ENCODE measurements around the gene CRMP1.

The CRMP1 gene

DNA sequence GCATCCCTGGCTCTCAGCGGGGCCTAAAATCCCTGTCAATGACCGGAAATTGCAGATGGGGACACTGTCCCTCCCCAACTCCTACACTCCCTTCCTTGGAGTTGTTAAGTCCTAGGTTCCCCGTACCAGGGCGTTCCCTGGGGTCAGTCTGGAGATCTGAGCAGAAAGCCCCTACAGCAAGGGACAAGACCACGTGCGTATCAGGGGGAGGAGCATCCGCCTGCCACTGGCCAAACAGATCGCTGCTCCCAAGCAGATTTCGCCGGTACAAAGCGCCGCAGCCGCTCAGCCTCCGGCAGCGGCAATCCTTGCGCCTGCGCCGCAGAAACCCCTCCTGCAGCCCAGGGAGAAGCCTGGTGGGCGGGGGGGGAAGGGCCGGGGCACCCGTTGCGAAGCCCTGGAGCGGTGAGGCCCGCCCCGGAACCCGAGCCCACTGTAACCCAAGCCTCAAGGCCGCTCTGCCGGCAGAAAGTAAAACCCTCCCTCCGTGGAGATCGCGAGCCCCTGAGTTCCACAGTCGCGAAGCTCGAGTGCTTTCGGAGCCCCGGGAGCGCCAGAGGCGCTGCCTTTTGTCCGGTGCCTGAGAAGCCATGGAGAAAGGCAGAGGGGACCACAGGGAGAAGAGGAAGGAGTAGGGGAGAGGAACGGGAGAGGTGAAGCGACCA lies 2.7 kb downstream of the CRMP1 start:
- no peak for DNase-seq (ENCODE audit: extremely low read depth in 1 of 2, low read depth in 1 of 2)

DNA sequence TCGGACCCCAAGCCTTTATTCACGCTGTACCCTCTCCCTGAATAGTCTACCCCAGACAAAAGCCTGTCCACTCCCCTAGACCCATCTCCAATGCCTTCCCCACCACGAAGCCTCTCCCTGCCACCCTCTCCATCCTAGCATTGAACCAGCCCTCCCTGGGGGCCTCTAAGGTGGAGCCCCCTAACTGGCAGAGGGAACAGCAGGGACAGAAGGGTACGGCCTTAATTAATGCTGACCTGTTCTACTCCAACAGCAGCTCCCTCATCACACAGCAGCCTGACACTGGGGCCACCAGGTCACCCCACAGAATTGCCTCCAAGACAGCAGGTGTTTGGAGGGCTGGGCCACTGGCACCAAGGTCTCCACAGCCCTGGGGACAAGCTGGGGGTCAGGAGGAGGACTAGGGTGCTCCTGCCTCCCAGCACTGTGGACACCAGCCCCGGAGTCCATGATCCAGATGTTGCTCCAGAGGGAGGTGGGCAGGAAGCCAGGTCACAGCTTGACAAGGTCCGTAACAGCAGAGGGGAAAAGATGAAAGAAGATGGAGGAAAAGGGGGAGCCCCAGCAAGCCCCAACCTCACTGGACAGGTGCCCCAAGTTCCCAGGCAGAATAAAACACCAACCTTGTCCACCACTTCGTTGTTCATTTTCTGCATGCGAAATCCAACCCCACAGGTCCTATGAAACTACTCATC lies 3.7 kb downstream of the CRMP1 start:
- DNase-seq (ENCODE audit: extremely low read depth in 1 of 2, low read depth in 1 of 2): no peak

DNA sequence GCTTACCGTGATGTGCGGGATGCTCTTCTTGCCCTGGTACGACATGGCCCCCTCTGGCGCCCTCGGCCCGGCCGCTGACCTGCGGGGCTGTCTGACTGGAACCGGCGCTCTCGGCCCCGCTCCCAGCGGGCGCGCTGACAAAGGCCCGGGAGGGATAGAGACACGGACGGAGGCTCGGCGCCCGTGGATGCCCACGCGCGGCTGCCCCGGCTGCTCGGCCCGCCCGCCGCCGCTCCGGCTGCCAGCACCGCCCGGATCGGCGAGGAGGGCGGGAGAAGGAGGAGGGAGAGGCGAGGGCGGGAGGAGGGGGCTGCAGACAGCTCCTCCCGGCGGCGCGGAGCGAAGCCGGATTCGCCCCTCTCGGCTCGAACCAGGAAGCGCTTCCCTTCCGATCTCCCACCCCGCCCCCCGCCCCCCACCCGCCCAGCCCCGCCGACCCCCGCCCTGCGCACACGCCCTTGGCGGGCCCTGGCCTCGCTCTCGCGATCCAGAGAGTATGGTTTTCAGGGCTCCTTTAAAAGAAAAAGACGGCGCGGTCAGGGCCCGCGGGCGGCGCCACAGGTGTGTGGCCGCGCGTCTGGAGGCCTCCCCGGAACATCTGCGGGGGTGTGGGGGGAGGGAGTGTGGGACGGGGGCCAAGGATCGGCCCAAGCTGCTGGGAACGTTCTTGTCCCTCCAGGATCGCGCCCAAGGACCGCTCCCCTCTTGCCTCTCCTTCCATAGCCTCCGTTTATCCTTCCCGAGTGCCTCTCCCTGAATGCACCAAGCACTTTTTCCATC lies 4.5 kb downstream of the CRMP1 start:
- DNase-seq (ENCODE audit: extremely low read depth in 1 of 2, low read depth in 1 of 2): no peak

DNA sequence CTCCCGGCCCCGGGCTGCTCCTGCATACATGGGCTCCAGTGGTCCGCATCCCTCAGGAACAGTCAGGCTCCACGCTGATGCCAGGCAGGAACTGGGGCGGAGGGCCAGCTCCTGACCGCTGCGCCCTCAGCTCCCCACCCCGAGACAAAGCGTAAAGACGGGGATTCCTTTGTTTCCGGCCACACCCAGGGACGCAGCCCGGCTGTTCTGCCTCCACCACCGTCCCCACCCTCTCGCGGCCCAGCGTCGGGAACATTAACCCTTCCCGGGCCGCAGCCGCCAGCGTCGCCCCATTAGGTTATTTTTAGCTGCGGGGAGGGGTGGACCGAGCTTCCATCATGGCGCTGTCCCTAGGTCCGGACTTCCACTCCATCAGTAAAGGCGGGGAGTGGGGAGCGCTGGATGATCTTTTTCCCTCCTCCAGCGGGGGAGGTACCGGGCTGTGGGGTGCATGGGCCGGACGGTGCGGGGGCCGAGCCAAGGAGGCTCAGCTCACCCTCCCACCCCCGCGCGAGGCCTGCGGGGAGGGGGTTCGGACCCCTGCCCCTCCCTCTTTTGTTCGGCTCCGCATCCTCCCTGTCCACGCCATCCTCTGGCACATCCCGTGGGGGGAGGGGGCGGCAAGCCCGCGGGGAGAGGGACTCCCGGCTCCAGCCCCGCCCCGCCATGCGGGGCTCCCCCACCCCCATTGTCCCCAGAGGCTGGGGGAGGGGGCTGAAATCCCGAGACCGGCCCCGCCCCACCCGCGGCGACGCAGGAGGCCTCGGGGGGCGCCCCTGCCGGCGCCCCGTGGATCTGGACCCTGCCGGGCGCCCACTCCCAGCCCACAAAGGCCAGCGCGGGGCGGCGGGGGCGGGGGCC lies 5.3 kb downstream of the CRMP1 start:
- no peak for DNase-seq (ENCODE audit: extremely low read depth in 1 of 2, low read depth in 1 of 2)

DNA sequence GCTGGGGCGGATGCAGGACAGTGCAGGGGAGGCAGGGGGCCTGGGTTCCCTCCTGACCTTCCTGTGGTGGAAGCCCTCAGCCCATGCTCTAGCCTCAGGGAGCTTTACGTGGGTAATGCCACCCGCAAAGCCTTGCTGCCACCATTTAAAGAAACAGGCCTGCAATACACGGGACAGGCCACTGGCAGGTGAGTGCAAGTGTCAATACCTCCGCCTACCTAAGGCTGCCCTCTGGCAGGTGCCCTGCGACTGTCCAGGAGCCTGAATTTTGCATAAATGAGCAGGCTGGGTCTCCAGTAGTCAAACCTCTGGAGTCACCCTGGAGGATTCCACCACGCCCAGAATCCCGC lies 5.9 kb downstream of the CRMP1 start:
- no peak for DNase-seq (ENCODE audit: extremely low read depth in 1 of 2, low read depth in 1 of 2)

DNA sequence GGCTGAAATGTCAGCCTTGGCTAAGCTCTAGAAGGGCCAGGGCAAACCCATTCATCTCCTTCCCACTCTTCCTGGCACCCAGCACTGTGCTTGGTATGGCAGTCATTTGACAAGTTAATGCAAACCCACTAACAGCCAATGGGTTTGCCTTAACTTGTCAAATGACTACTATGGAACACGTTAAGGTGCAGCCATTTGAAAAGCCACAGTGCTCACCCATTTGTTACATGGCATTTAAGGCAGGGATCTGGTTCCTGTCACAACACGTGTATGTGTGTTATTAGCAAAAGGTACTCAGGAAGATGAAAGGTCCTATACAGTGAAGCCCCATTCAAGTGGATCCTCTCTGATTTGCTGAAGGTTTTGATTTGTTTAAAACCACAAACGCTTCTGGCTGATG lies 7.2 kb downstream of the CRMP1 start:
- DNase-seq (ENCODE audit: extremely low read depth in 1 of 2, low read depth in 1 of 2): no peak

DNA sequence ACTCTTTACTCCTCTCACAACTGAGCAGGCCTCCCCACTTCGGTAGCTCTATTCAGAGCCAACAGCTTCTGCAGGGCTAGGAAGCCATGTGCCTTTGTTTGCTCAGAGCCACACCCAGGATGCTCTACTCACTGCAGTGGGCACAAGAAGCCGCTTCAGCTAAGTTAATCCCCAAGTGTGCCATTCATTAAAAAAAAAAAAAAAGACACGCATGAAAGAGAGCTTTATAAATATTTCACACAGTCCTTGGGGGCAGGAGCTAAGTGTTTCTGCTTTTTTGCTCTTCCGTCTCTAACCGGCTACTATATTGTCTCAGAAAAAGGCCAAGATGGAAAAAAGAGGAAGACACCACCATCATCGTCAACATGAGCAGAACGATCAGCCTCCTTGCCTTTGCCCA lies 8.1 kb downstream of the CRMP1 start:
- no peak for DNase-seq (ENCODE audit: extremely low read depth in 1 of 2, low read depth in 1 of 2)

DNA sequence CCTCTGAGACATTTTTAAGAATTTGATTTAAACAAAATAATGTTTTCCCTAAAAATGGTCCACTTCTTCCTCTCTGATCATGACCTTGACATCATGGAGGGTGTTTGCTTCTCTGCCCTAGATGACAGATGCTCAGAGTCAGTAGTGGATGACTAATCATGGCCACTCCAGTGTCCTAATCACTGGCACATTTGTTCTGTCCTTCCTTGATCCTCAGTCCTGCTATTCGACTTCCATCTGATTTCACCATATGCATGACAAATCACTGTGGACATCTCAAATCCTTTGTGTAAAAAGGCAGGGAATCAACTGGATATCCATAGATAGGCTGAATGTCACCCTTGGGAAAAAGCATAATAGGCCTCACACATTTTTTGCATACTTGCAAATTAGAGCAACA lies 9.0 kb downstream of the CRMP1 start:
- no peak for DNase-seq (ENCODE audit: extremely low read depth in 1 of 2, low read depth in 1 of 2)

DNA sequence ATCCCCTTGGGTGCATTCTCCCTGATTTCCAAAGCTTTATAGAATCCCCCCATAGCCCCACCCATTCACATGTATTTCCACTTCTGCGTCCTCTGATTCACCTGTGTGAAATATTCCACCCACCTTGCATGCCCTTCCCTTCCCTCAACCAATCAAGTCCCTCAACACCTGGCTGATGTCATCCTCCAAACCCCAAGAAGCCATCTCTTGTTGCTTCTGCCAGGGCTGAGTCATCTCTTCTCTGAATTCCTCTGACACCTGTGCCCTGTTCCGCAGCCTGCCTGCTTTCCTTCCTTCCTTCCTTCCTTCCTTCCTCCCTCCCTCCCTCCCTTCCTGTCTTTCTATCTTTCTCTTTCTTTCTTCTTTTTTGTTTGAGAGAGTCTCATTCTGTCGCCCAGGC lies 9.9 kb downstream of the CRMP1 start:
- DNase-seq (ENCODE audit: extremely low read depth in 1 of 2, low read depth in 1 of 2): no peak

DNA sequence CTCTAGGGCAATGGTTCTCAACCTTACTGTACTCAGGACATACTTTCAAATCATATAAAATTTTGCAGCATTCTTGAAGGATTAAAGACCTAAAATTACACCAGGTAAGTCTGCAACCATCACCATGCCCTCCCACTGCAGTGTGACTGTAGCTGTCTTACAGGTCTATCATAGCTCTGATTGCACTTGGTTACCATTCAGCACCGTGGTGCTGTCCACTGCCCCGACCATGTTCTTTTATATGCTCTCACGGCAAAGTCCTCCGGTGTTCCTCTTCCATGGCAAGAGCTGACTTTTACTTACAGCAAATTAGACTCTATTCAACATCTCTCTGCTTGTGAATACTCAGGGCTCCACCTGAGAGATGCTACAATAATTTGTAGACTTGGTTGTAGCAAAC lies 11.5 kb downstream of the CRMP1 start:
- DNase-seq (ENCODE audit: extremely low read depth in 1 of 2, low read depth in 1 of 2): no peak

DNA sequence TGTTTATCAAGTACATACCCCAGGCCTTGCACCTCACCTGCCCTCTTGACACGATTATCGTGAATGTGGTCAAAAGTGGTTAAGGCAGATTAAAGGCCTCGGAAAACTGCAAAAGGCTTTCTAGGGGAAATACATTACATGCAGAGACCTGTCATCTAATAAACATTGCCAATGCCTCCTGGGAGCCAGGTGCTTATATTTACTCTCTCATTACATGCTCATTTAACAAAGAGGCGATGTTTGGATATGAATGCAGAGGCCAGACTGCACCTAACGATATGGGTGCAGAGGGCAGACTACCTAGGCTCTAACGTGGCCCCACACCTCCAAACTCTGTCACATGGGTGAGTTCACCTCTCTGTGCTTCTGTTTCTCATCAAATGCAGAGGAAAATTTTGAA lies 14.5 kb downstream of the CRMP1 start:
- DNase-seq (ENCODE audit: extremely low read depth in 1 of 2, low read depth in 1 of 2): no peak

DNA sequence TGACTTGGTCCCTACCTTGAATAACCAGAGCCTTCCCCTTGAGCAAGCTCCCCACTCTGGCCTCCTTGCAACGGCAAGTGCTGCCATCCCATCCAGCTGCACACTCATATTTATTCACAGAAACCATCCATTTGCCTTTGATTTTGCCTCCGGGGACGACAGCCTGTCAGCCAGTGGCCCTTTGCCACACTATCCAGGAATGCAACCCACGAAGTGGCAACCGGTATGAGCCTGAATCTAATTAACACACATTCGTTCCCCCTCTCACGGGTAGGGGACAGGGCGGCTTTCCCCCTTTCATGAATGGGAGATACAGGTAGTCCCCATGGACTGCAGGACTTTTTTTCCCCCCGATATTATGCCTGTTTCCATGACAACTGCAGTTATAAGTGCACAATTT lies 15.5 kb downstream of the CRMP1 start:
- DNase-seq (ENCODE audit: extremely low read depth in 1 of 2, low read depth in 1 of 2): no peak

DNA sequence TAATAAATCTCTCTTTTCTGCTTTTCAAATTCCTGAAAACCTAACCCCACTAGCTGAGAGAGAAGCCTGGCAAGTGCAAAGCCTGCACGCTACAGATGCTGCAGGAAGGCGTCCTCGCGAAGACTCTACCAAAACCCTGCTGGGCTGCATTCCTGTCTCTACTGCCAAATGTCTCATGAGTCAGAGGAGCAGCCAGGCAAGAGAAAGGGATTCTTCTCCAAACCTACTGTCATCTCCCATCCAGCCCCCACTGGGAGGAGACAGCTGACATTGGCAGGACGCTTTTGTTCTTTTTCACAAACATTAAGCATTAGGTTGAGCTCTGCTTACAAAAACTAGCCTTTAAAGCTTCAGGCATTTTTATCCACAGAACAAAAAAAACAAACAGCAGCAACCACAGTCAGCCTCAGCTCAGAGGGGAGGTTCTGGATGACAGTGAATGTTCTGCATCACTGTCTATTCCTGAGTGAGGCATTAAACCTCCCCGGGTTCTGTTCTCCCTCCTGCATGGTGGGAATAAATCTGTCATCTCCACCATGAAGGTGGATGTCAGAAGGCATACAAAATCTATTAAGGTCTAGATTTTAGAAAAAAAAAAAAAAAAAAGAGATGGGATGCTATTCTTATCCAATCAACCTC lies 18.0 kb downstream of the CRMP1 start:
- DNase-seq (ENCODE audit: extremely low read depth in 1 of 2, low read depth in 1 of 2): no peak

DNA sequence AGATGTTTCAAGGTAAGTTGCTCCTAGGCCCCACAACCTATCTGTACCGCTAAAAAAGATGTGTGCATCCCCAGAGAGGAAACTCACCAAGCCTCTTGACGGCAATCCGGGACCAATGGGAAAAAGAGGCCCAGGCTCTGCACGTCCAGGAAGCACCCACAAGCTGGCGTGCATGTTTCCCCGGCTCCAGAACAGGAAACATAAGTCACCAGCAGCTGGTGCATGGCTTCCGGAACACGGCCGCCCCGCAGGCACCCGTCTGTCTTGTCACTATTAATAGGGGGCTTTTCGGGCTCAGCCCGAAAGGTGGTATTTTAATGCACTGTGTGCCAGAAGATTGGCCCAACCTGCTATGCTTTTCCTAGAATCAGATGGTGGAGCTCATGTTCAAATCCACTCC lies 22.2 kb downstream of the CRMP1 start:
- no peak for DNase-seq (ENCODE audit: extremely low read depth in 1 of 2, low read depth in 1 of 2)

DNA sequence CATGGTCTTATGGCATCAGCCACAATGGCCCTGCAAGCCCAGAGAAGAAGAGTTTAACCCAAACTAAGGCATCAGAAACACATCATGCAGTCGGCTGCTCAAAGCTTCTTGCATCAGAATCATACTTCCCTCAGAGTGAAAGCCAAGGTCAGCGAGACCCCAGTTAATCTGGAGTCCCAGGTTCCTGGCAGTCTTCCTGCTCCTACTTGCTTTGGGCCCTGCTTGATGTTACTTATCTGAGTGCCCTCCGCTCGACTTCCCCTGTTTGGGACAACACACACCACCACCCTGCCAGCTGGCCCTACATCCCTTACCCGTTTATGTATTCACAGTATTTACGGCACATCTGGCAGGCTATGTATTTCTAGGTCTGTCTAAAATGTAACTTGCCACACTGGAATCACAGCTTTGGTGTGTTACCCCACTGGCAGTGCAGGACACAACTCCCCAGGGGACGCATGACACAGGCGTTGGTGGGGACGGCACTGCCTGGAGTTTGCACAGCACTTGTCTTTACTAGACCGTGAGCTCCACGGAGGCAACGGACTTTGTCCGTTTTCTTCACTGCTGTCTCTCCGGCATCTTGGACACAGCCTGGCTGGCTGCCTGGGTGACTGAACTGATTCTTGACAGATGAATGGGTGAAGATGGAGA lies 22.8 kb downstream of the CRMP1 start:
- DNase-seq (ENCODE audit: extremely low read depth in 1 of 2, low read depth in 1 of 2): no peak

DNA sequence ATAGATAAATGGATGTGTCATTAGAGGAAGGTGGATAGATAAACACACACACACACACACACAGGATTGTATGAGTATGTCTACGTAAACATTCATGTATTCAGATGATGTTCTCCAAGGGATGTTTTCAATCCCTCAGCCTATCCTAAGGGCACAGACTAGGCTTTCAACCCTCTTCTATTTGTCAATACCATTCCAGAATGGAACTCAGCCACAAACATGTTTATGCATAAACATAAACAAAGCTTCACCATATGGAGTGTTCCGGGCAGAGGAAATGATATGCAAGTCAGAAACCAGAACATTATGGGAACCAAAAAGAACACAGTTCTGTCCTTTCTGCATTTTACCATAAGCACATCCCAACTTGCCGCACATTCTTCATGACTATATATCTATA lies 25.0 kb downstream of the CRMP1 start:
- no peak for DNase-seq (ENCODE audit: extremely low read depth in 1 of 2, low read depth in 1 of 2)

DNA sequence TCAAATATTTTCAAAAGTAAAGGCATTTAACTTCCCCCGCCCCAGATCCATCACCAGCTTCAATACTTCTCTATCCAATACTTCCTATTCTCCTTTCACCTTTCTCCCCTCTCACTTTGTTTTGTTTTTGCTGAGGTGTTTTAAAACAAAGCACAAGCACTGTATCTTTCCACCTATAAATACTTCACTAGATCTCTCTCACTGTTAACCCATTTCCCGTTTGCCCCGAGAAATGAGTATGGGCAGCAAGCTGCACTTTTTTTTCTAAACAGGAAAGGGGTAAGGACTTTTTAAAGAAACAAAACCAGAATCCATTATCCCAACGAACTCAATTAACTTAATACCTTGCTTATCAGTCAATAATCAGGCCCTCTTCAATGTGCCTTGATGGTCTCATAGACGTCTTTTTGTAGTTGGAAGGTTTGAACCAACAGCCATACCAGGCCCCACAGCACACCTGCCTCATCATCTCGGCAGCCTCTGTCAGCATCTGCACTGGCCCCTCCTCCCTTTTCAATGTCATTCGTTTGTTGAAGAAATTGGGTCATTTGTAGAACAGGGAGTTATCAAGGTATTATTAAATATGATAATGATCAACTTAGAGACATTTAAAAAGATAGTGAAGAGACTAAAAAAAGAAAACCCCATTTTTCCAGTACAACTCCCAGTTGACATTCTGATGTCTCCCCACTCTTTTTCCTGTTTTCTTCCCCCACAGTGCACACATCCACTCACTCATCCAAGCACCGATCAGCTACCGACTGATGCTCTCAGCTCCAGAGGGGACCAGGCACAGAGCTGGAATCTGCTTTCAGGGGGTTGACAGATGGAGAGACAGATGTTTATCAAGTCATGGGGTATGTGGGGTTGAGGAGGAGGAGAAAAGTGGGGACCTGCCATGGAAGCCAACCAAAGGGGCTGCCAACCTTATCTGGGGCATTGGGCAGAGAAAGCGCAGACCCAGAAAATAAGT lies 25.8 kb downstream of the CRMP1 start:
- no peak for DNase-seq (ENCODE audit: extremely low read depth in 1 of 2, low read depth in 1 of 2)

DNA sequence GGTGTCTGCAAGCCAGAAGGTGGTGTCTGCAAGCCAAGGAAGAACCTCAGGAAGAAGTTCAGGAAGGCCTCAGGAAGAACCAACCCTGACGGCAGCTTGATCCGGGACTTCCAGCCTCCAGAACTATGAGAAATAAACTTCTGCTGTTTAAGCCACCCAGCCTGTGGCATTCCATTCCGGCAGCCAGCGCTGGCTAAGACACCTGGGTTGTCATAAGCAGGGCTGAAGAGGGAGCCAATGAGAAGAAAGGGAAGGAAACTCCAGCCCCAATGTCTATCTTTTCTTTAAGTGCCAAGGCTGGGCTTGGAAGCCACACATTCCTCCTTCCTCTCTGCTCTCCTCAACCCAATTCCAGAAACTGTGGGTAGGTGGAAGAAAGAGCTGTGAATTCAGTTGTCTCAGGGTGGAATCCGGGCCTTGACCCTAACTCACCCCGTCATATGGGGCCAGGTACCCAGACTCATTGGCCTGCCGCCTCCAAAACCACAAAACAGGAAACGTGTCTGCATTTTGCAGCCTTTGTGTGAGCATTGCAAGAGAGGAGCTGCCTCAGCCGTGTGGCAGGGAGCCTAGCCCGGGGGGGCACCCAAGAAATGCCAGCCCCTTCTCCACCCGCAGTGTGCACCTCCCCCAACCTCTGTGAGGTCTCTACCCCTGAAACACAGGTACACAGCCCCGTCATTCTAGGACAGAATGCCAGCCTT lies 26.8 kb downstream of the CRMP1 start:
- no peak for DNase-seq (ENCODE audit: extremely low read depth in 1 of 2, low read depth in 1 of 2)
